Prostate gland (tissue), 2 donors: ENCODE measurements around the gene MED12L. TPM values are rescaled to one million over a fixed set of nuclear protein-coding genes. Genes with fewer than 3 reads are reported as not detected.

Experiments
- DNase-seq: peaks from one replicate; pipeline ENCODE4 v3.0.0-alpha.2; 2019; ENCODE audit warnings: low spot score
- H3K27ac ChIP-seq, 2 donors: fragments of 200-600 bp; sonication (generic); 2 replicates each; pipeline ENCODE4 v1.5.1; 2017 to 2019
- H3K27me3 ChIP-seq: fragments of 200-600 bp; sonication (generic); replicated peaks from 2 replicates; pipeline ENCODE4 v1.5.1; 2019; ENCODE audit not compliant: insufficient read depth
- H3K36me3 ChIP-seq, 2 donors: fragments of 200-600 bp; sonication (generic); 1 replicate in 1 of 2; 2 replicates in 1 of 2; pipeline versions ENCODE4 v1.5.1 to v1.8.1; 2017 to 2019
- H3K4me1 ChIP-seq: fragments of 200-600 bp; sonication (generic); replicated peaks from 2 replicates; pipeline ENCODE4 v1.5.1; 2019
- H3K4me3 ChIP-seq, 2 donors: fragments of 200-600 bp; sonication (generic); 2 replicates each; pipeline ENCODE4 v1.5.1; 2017 to 2019
- H3K9me3 ChIP-seq: fragments of 200-600 bp; sonication (generic); 2 replicates; pipeline ENCODE4 v1.5.1; 2017
- POLR2A ChIP-seq: fragments of 450-650 bp; IDR thresholded peaks from one replicate; pipeline ENCODE4 v1.6.1; 2016; ENCODE audit warnings: antibody characterized with exemption, mild to moderate bottlenecking
- POLR2AphosphoS5 ChIP-seq: sonication (generic); formaldehyde crosslinking; IDR thresholded peaks from one replicate; pipeline ENCODE4 v1.6.1; 2017; ENCODE audit warnings: antibody characterized with exemption
- WGBS: methylation state at CpG from one replicate; pipeline ENCODE4 v1.1.5; 2018; 5-methylcytosine and 5-hydroxymethylcytosine counted together
- intact Hi-C: fragments of 100-400 bp; cut with DNase I; formaldehyde crosslinking; loops from one replicate; pipeline ENCODE4 v1.14.2; 2022
- total RNA-seq, 2 donors: library from RNA; depleted of rRNA; stranded (reverse); fragments of >200 nt; gene quantifications; one replicate each; pipeline ENCODE4 v1.1.0, GENCODE V29; 2016
- TF ChIP-seq, protein P1 (sequence below), 4 experiments: fragments of 200-600 bp in 2 of 4; fragments of 450-650 bp in 2 of 4; sonication (generic) in 2 of 4; IDR thresholded peaks; 1 replicate in 3 of 4; 2 replicates in 1 of 4; pipeline ENCODE4 v1.5.1; 2016 to 2019; ENCODE audit warnings: antibody characterized with exemption in 4 of 4, mild to moderate bottlenecking in 2 of 4, moderate library complexity in 2 of 4

MED12L gene
- total RNA-seq, 2 donors from 2014 or later = 3.6 to 4.3 TPM

DNA sequence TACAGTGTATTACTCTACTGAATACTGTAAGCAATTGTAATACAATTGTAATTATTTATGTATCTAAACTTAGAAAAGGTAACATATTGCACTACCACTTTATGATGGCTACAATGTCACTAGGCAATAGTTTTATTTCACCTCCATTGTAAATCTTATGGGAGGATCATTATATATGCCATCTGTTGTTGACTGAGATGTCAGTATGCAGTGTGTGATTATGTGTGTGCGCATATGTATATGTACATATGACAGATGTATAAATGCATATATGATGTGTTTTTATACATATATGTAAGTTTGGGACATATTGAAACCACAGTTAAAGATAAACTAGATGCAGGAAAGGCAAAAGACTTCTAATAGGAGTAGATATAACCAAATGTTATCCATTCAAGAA lies 366.9 kb downstream of the MED12L start:
- TF ChIP-seq, protein P1, sequence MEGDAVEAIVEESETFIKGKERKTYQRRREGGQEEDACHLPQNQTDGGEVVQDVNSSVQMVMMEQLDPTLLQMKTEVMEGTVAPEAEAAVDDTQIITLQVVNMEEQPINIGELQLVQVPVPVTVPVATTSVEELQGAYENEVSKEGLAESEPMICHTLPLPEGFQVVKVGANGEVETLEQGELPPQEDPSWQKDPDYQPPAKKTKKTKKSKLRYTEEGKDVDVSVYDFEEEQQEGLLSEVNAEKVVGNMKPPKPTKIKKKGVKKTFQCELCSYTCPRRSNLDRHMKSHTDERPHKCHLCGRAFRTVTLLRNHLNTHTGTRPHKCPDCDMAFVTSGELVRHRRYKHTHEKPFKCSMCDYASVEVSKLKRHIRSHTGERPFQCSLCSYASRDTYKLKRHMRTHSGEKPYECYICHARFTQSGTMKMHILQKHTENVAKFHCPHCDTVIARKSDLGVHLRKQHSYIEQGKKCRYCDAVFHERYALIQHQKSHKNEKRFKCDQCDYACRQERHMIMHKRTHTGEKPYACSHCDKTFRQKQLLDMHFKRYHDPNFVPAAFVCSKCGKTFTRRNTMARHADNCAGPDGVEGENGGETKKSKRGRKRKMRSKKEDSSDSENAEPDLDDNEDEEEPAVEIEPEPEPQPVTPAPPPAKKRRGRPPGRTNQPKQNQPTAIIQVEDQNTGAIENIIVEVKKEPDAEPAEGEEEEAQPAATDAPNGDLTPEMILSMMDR (IDR thresholded peaks at IDR 0.05) = no peak
- no peak for TF ChIP-seq POLR2AphosphoS5
- no peak for TF ChIP-seq POLR2A
- Histone ChIP-seq H3K27ac (no peak overlapping the region), H3K27me3 (no peaks in the 10 kb centered on the region), H3K4me1 (no peaks in the 10 kb centered on the region), H3K9me3 (no peaks in the 10 kb centered on the region), H3K4me3 (no peak overlapping the region), H3K36me3 (no peaks in the 10 kb centered on the region)
- DNase-seq = no peak
- WGBS = 97% methylated on average over 1 of the region's 1 CpG
- intact Hi-C loops = no loop called here

DNA sequence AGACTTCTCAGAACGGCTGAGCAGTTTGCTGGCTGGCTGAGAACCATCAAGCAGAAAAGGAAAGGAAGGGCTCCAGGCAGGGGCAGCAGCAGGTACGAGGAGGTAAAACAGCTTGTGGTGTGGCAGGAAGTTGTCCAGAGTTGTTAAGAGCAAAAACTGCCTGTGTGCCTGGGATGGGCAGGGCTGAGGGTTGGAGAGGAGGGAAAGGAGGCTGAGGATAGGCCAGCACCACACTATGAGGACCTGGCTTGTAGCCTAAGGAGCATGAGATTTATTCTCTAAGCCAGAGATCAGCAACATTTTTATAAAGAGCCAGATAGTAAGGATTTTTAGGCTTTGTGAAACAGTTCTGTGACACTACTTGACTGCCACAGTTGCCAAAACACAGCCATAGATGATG lies 367.4 kb downstream of the MED12L start:
- no peak for TF ChIP-seq POLR2A
- no peak for TF ChIP-seq POLR2AphosphoS5
- TF ChIP-seq, protein P1 (IDR thresholded peaks at IDR 0.05) = no peak
- no peak overlapping the region for H3K4me3 ChIP-seq
- no peaks in the 10 kb centered on the region for H3K9me3 ChIP-seq
- no peak for DNase-seq
- H3K36me3 ChIP-seq = no peaks in the 10 kb centered on the region
- intact Hi-C loops = no loop called here
- 45% methylated on average over 2 of the region's 2 CpGs for WGBS
- no peaks in the 10 kb centered on the region for H3K27me3 ChIP-seq
- no peak overlapping the region for H3K27ac ChIP-seq
- no peaks in the 10 kb centered on the region for H3K4me1 ChIP-seq

DNA sequence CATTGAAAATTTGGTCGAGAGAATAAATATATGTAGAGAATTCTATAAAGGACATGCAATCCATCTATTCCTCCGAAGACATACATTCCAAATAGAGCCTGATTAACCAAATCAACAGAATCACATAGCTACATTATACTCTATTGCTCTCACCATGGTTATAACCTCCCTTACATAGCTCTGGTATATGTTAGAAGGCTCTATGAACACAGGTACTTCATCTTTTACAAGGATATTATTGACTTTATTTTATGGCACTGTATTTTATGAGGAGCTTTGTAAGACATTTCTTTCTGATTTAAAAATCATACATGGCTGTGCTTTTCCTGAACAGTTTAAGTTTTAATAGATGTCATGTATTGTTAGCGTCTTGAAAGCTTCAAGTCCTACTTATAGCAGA lies 370.6 kb downstream of the MED12L start:
- 68% methylated on average over 3 of the region's 3 CpGs for WGBS
- H3K36me3 ChIP-seq = no peaks in the 10 kb centered on the region
- intact Hi-C loops = no loop called here

DNA sequence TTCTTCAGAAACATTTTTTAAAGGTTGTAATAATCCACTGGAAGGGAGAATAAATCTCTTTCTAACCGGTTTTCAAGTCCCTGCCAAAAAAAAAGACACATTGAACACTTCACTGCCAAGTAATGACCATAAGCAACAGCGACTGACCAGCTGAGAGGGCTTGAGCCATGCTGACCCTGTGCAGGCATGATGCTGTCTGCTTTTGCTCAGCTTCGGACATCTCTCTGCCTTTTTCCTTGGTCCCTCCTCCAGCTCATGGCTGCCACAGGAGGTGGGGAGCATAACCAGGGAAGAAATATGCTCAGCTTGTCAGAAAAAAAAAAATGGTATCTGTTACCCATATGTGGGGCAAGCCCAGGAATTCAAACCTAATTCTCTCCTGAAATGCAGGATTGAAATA lies 373.9 kb downstream of the MED12L start:
- no peaks in the 10 kb centered on the region for H3K36me3 ChIP-seq
- no peak for DNase-seq
- 69% methylated on average over 3 of the region's 3 CpGs for WGBS
- H3K27me3 ChIP-seq = no peaks in the 10 kb centered on the region
- intact Hi-C loops = no loop called here
- no peak overlapping the region for H3K4me3 ChIP-seq
- TF ChIP-seq POLR2AphosphoS5 (no peak), POLR2A (no peak)
- TF ChIP-seq, protein P1 (IDR thresholded peaks at IDR 0.05) = no peak
- H3K9me3 ChIP-seq = no peaks in the 10 kb centered on the region
- H3K27ac ChIP-seq = no peak overlapping the region
- H3K4me1 ChIP-seq = no peaks in the 10 kb centered on the region

More for the DNA sequence above, 370.6 kb downstream of the MED12L start:
- H3K27ac ChIP-seq = no peak overlapping the region
- no peaks in the 10 kb centered on the region for H3K4me1 ChIP-seq
- no peak for DNase-seq
- no peaks in the 10 kb centered on the region for H3K9me3 ChIP-seq
- H3K27me3 ChIP-seq = no peaks in the 10 kb centered on the region
- no peak for TF ChIP-seq POLR2A
- TF ChIP-seq, protein P1 (IDR thresholded peaks at IDR 0.05) = no peak
- TF ChIP-seq POLR2AphosphoS5 = no peak
- no peak overlapping the region for H3K4me3 ChIP-seq

DNA sequence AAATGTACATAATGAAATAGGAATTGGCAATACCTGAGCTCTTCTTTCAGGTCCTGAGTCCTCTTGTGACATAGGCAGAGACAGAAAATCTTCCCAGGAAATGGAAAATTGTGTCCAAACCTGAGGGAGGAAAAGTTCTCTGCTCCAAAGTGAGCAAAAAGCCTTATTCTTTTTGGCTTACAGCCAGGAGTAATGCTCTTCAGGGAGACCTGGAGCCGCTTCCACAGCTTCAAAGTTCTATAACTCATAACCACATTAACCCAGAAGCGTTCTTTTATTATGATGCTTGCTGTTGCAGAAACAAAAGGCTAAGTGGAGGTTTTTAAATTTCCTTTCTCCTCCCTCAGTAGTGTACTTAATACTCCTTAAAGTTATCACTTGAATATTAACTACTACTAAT lies 374.8 kb downstream of the MED12L start:
- intact Hi-C loops = no loop called here

More for the DNA sequence above, 374.8 kb downstream of the MED12L start:
- Histone ChIP-seq H3K36me3 (no peaks in the 10 kb centered on the region), H3K27me3 (no peaks in the 10 kb centered on the region), H3K9me3 (no peaks in the 10 kb centered on the region), H3K4me3 (no peak overlapping the region), H3K27ac (no peak overlapping the region), H3K4me1 (no peaks in the 10 kb centered on the region)
- TF ChIP-seq, protein P1 (IDR thresholded peaks at IDR 0.05) = no peak
- 51% methylated on average over 2 of the region's 2 CpGs for WGBS
- no peak for DNase-seq
